HEK293T (cell line): ENCODE measurements around the gene TMEM50A.
"Not testable (repeated sequence)": the region's sequence is repeated elsewhere in the genome, so short reads cannot be mapped to it uniquely, and the experiment has no call there.

Experiments used
- BHLHE40 ChIP-seq: fragments of 450-650 bp; IDR thresholded peaks from 2 replicates; pipeline ENCODE4 v1.6.1; 2016; ENCODE audit warnings: mild to moderate bottlenecking, moderate library complexity, borderline replicate concordance
- CTBP1 ChIP-seq: fragments of 450-650 bp; IDR thresholded peaks from 2 replicates; pipeline ENCODE4 v1.6.1; 2016; ENCODE audit warnings: borderline replicate concordance
- ELF4 ChIP-seq: fragments of 450-650 bp; IDR thresholded peaks from 2 replicates; pipeline ENCODE4 v1.6.1; 2017; ENCODE audit warnings: antibody characterized with exemption
- FOXA1 ChIP-seq: fragments of 450-650 bp; IDR thresholded peaks from 2 replicates; pipeline ENCODE4 v1.6.1; 2016; ENCODE audit warnings: mild to moderate bottlenecking
- FOXK2 ChIP-seq: fragments of 450-650 bp; IDR thresholded peaks from 2 replicates; pipeline ENCODE4 v1.6.1; 2016; ENCODE audit warnings: mild to moderate bottlenecking
- FOXM1 ChIP-seq: fragments of 450-650 bp; IDR thresholded peaks from 2 replicates; pipeline ENCODE4 v1.6.1; 2017; ENCODE audit warnings: mild to moderate bottlenecking, borderline replicate concordance
- L3MBTL2 ChIP-seq: fragments of 450-650 bp; conservative IDR thresholded peaks from 2 replicates; pipeline ENCODE4 v1.6.1; 2016; ENCODE audit warnings: mild to moderate bottlenecking
- LEF1 ChIP-seq: fragments of 450-650 bp; IDR thresholded peaks from 2 replicates; pipeline ENCODE4 v1.6.1; 2017; ENCODE audit warnings: mild to moderate bottlenecking, borderline replicate concordance
- NFRKB ChIP-seq: fragments of 450-650 bp; IDR thresholded peaks from 2 replicates; pipeline ENCODE4 v1.6.1; 2016; ENCODE audit warnings: mild to moderate bottlenecking, moderate library complexity
- PKNOX1 ChIP-seq: fragments of 450-650 bp; IDR thresholded peaks from 2 replicates; pipeline ENCODE4 v1.6.1; 2016
- SP1 ChIP-seq: fragments of 450-650 bp; IDR thresholded peaks from 2 replicates; pipeline ENCODE4 v1.6.1; 2017
- SUZ12 ChIP-seq: fragments of 450-650 bp; IDR thresholded peaks from 2 replicates; pipeline ENCODE4 v1.6.1; 2016; ENCODE audit warnings: mild to moderate bottlenecking
- TARDBP ChIP-seq: fragments of 450-650 bp; IDR thresholded peaks from 2 replicates; pipeline ENCODE4 v1.6.1; 2016
- ZNF384 ChIP-seq: fragments of 450-650 bp; IDR thresholded peaks from 2 replicates; pipeline ENCODE4 v1.6.1; 2016

DNA sequence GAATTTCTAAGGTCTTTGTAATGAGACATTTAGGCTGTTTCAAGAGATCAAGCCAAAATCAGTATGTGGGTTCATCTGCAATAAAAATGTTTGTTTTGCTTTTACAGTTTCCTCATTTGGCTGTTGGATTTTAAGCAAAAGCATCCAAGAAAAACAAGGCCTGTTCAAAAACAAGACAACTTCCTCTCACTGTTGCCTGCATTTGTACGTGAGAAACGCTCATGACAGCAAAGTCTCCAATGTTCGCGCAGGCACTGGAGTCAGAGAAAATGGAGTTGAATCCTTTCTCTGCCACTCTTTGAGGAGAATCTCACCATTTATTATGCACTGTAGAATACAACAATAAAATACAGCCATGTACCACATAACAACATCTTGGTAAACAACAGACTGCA is 9.3 kb upstream of the TMEM50A start:
- TF ChIP-seq ELF4, SUZ12, TARDBP, FOXM1, BHLHE40, L3MBTL2, SP1, NFRKB, FOXK2, LEF1, PKNOX1, CTBP1, FOXA1, ZNF384: not testable (repeated sequence)
